OCI-LY1 (cell line): Measurements from ENCODE around the gene PDE6B.

ENCODE experiments used
- H2AFZ ChIP-seq: fragments of 200-600 bp; sonication (generic), shearing (Covaris generic); 2 replicates; pipeline ENCODE4 v1.6.0; 2014; ENCODE audit warnings: antibody characterized with exemption, mild to moderate bottlenecking, low read length
- H3F3A ChIP-seq: fragments of 200-600 bp; sonication (generic), shearing (Covaris generic); 2 replicates; pipeline ENCODE4 v1.6.0; 2014; ENCODE audit warnings: mild to moderate bottlenecking, antibody characterized with exemption, low read length, moderate library complexity; ENCODE audit not compliant: insufficient read depth
- H3K27ac ChIP-seq: fragments of 200-600 bp; sonication (generic); 2 replicates; pipeline ENCODE4 v1.5.1; 2014; ENCODE audit warnings: low read length, mixed run types, mild to moderate bottlenecking, low read depth; ENCODE audit not compliant: poor library complexity, severe bottlenecking
- H3K27me3 ChIP-seq: fragments of 200-600 bp; sonication (generic); 2 replicates; pipeline ENCODE4 v1.6.0; 2014; ENCODE audit warnings: antibody characterized with exemption, mild to moderate bottlenecking, low read length, moderate library complexity; ENCODE audit not compliant: insufficient read depth
- H3K36me3 ChIP-seq: fragments of 200-600 bp; sonication (generic); 2 replicates; pipeline ENCODE4 v1.6.1; 2014; ENCODE audit warnings: mild to moderate bottlenecking, antibody characterized with exemption, low read length, moderate library complexity, mixed read lengths; ENCODE audit not compliant: insufficient read depth
- H3K4me1 ChIP-seq: fragments of 200-600 bp; sonication (generic); 2 replicates; pipeline ENCODE4 v1.5.1; 2014; ENCODE audit warnings: mild to moderate bottlenecking, low read length, moderate library complexity; ENCODE audit not compliant: insufficient read depth, severe bottlenecking
- H3K4me2 ChIP-seq: fragments of 200-600 bp; sonication (generic), shearing (Covaris generic); 2 replicates; pipeline ENCODE4 v1.6.1; 2014; ENCODE audit warnings: low read length
- H3K4me3 ChIP-seq: fragments of 200-600 bp; sonication (generic); 2 replicates; pipeline ENCODE4 v1.5.1; 2014; ENCODE audit warnings: low read length, low read depth, mild to moderate bottlenecking, mixed read lengths; ENCODE audit not compliant: poor library complexity, severe bottlenecking
- H3K79me2 ChIP-seq: fragments of 200-600 bp; shearing (Covaris generic); 2 replicates; pipeline ENCODE4 v1.6.1; 2016; ENCODE audit warnings: mixed run types, low read length, mixed read lengths; ENCODE audit not compliant: insufficient read depth
- H3K9ac ChIP-seq: fragments of 200-600 bp; sonication (generic), shearing (Covaris generic); 2 replicates; pipeline ENCODE4 v1.6.1; 2014; ENCODE audit warnings: mild to moderate bottlenecking, low read length, mixed read lengths
- H3K9me2 ChIP-seq: fragments of 200-600 bp; sonication (generic), shearing (Covaris generic); 2 replicates; pipeline ENCODE4 v1.6.1; 2014; ENCODE audit warnings: low read depth, mild to moderate bottlenecking, low read length, mixed read lengths
- H3K9me3 ChIP-seq: fragments of 200-600 bp; shearing (Covaris generic); 2 replicates; pipeline ENCODE4 v1.6.1; 2014; ENCODE audit warnings: low read length, mixed read lengths
- H4K20me1 ChIP-seq: fragments of 200-600 bp; sonication (generic), shearing (Covaris generic); 2 replicates; pipeline ENCODE4 v1.6.0; 2016; ENCODE audit warnings: mild to moderate bottlenecking, low read length; ENCODE audit not compliant: insufficient read depth
- EZH2 ChIP-seq: fragments of 200-600 bp; sonication (generic), shearing (Covaris generic); IDR thresholded peaks from 2 replicates; pipeline ENCODE4 v1.8.0; 2017; ENCODE audit warnings: borderline replicate concordance, mixed run types, mild to moderate bottlenecking, antibody characterized with exemption, low read length, moderate library complexity, mixed read lengths
- TF ChIP-seq, protein P1 (sequence below): fragments of 200-600 bp; sonication (generic), shearing (Covaris generic); IDR thresholded peaks from 2 replicates; pipeline ENCODE4 v1.5.1; 2017; ENCODE audit warnings: mild to moderate bottlenecking, antibody characterized with exemption, low read length, moderate library complexity, mixed read lengths

The PDE6B gene

GRCh38 chr4:646460-646859 is 21.1 kb downstream of the PDE6B start:
- H4K20me1 ChIP-seq = no peaks in the 10 kb centered on the region
- H3F3A ChIP-seq = no peaks in the 10 kb centered on the region
- H3K36me3 ChIP-seq = no peaks in the 10 kb centered on the region
- no peak for TF ChIP-seq EZH2
- TF ChIP-seq, protein P1, sequence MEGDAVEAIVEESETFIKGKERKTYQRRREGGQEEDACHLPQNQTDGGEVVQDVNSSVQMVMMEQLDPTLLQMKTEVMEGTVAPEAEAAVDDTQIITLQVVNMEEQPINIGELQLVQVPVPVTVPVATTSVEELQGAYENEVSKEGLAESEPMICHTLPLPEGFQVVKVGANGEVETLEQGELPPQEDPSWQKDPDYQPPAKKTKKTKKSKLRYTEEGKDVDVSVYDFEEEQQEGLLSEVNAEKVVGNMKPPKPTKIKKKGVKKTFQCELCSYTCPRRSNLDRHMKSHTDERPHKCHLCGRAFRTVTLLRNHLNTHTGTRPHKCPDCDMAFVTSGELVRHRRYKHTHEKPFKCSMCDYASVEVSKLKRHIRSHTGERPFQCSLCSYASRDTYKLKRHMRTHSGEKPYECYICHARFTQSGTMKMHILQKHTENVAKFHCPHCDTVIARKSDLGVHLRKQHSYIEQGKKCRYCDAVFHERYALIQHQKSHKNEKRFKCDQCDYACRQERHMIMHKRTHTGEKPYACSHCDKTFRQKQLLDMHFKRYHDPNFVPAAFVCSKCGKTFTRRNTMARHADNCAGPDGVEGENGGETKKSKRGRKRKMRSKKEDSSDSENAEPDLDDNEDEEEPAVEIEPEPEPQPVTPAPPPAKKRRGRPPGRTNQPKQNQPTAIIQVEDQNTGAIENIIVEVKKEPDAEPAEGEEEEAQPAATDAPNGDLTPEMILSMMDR = no peak
- H3K9me3 ChIP-seq = no peaks in the 10 kb centered on the region
- H3K27me3 ChIP-seq = no peaks in the 10 kb centered on the region
- no peaks in the 10 kb centered on the region for H3K4me1 ChIP-seq
- H3K9me2 ChIP-seq = no peaks in the 10 kb centered on the region
- no peak overlapping the region for H3K4me3 ChIP-seq
- H2AFZ ChIP-seq = no peak overlapping the region
- no peak overlapping the region for H3K4me2 ChIP-seq
- no peak overlapping the region for H3K9ac ChIP-seq
- no peak overlapping the region for H3K27ac ChIP-seq
- H3K79me2 ChIP-seq = no peaks in the 10 kb centered on the region

GRCh38 chr4:647481-647880 is 22.1 kb downstream of the PDE6B start:
- H3K36me3 ChIP-seq = no peaks in the 10 kb centered on the region
- no peak overlapping the region for H3K4me2 ChIP-seq
- no peaks in the 10 kb centered on the region for H4K20me1 ChIP-seq
- no peak overlapping the region for H3K4me3 ChIP-seq
- H3K9ac ChIP-seq = no peak overlapping the region
- H3K4me1 ChIP-seq = no peaks in the 10 kb centered on the region
- TF ChIP-seq, protein P1 = no peak
- TF ChIP-seq EZH2 = no peak
- H3K79me2 ChIP-seq = no peaks in the 10 kb centered on the region
- no peaks in the 10 kb centered on the region for H3K9me2 ChIP-seq
- H2AFZ ChIP-seq = no peak overlapping the region
- H3K27me3 ChIP-seq = no peaks in the 10 kb centered on the region
- no peak overlapping the region for H3K27ac ChIP-seq
- H3K9me3 ChIP-seq = no peaks in the 10 kb centered on the region
- H3F3A ChIP-seq = no peaks in the 10 kb centered on the region

DNA sequence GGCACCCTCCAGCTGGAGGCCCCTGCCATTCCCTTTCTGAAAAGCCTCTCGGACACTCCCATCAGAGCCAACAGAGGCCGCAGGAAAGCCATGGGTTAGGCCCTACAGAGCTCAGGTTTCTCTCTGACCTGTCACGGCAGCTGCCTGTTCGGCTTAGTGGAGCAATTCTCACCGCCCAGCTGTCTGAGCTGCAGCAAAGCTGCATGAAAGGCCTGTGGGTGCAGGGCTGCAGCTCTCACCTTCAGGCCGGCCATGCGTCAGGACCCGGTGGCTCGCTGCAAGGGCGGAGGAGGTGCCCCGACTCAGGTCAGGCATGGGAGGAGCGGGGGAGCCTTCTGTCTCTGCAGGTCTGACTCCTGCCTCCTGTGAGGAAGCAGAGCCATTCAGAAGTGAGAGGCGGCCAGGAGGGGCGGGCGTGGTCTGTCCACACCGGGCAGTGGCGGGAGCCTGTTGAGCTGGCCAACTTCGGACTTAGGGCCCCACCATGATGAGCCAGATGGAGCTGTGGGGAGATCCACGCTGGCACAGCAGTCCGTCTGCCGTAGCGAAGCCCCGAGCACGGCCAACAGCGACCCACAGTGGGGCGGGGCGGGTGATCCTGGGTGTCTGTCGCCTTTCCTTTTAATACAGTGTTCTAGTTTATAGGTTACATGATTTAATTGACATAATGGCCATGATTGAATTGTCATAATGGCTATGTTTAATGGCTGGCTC is 23.4 kb downstream of the PDE6B start:
- H2AFZ ChIP-seq = no peak overlapping the region
- TF ChIP-seq EZH2 = no peak
- no peaks in the 10 kb centered on the region for H3K27me3 ChIP-seq
- H3K79me2 ChIP-seq = no peaks in the 10 kb centered on the region
- H3K4me1 ChIP-seq = no peaks in the 10 kb centered on the region
- H3K9ac ChIP-seq = no peak overlapping the region
- no peak overlapping the region for H3K27ac ChIP-seq
- no peaks in the 10 kb centered on the region for H4K20me1 ChIP-seq
- no peaks in the 10 kb centered on the region for H3K9me2 ChIP-seq
- no peaks in the 10 kb centered on the region for H3K36me3 ChIP-seq
- H3K9me3 ChIP-seq = no peaks in the 10 kb centered on the region
- H3K4me3 ChIP-seq = no peak overlapping the region
- no peaks in the 10 kb centered on the region for H3F3A ChIP-seq
- no peak overlapping the region for H3K4me2 ChIP-seq

DNA sequence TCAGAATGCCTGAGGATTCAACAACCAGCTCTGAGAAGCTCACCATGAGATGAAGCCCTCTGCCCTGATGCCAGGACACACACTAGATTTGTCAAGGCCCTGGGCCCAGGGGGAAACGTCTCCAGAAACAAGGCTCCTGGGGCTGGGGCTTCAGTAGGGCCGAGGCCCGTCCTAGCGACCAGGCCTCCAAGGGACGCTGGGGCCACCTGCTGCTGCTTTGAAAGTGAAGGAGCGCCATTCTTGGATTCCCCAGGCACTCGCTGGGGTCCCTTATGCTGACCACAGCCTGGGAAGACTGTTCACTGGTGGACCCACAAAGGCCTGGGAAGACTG is 23.9 kb downstream of the PDE6B start:
- Histone ChIP-seq H3K9me2 (no peaks in the 10 kb centered on the region), H3K4me1 (no peaks in the 10 kb centered on the region), H2AFZ (no peak overlapping the region), H3K4me3 (no peak overlapping the region), H3K4me2 (no peak overlapping the region), H3F3A (no peaks in the 10 kb centered on the region), H3K79me2 (no peaks in the 10 kb centered on the region), H4K20me1 (no peaks in the 10 kb centered on the region), H3K27me3 (no peaks in the 10 kb centered on the region), H3K36me3 (no peaks in the 10 kb centered on the region), H3K9ac (no peak overlapping the region), H3K27ac (no peak overlapping the region), H3K9me3 (no peaks in the 10 kb centered on the region)
- TF ChIP-seq, protein P1 = no peak
- no peak for TF ChIP-seq EZH2
